B cell (primary cell): Measurements from ENCODE around the gene LENG9.

Source experiments
- CTCF ChIP-seq: fragments of 200-600 bp; IDR thresholded peaks from one replicate; pipeline ENCODE4 v1.8.0; 2022; ENCODE audit warnings: antibody characterized with exemption, mild to moderate bottlenecking
- EZH2 ChIP-seq: IDR thresholded peaks from 2 replicates; pipeline ENCODE4 v1.6.1; 2012; ENCODE audit warnings: borderline replicate concordance, low read depth, mild to moderate bottlenecking, moderate library complexity, low read length; ENCODE audit not compliant: insufficient read depth, poor library complexity, severe bottlenecking

GRCh38 chr19:54429545-54430227 is 33.9 kb downstream of the LENG9 start:
- TF ChIP-seq CTCF = no peak
- TF ChIP-seq EZH2 = no peak
